Thyroid gland (tissue), 4 donors: ENCODE data around the gene BHMT2.

Experiments used
- POLR2A ChIP-seq, 2 donors: fragments of 450-650 bp; IDR thresholded peaks; one replicate each; pipeline ENCODE4 v1.6.1; 2017; ENCODE audit warnings: antibody characterized with exemption in 2 of 2, mild to moderate bottlenecking in 2 of 2, moderate library complexity in 1 of 2
- TF ChIP-seq, protein P1 (sequence below), 6 experiments: fragments of 200-600 bp in 3 of 6; fragments of 450-650 bp in 3 of 6; sonication (generic) in 3 of 6; IDR thresholded peaks; one replicate each; pipeline ENCODE4 v1.5.1; 2016 to 2019; ENCODE audit warnings: antibody characterized with exemption in 6 of 6, mild to moderate bottlenecking in 2 of 6, inconsistent platforms in 1 of 6, moderate library complexity in 1 of 6

DNA sequence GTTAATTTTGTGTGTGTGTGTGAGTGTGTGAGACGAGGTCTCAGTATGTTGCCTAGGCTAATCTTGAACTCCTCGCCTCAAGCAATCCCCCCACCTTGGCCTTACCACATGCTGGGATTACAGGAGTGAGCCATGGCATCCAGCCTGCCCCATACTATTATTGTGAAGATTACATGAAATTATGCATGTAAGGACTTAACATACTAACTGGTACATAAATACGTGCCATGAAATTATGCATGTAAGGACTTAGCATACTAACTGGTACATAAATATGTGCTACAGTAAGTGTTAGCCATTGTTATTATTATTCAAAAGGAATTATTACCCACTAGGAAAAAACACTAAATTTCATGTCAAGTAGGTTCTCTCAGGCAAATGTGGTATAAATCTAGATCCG is 16.2 kb upstream of the BHMT2 start:
- TF ChIP-seq, protein P1, sequence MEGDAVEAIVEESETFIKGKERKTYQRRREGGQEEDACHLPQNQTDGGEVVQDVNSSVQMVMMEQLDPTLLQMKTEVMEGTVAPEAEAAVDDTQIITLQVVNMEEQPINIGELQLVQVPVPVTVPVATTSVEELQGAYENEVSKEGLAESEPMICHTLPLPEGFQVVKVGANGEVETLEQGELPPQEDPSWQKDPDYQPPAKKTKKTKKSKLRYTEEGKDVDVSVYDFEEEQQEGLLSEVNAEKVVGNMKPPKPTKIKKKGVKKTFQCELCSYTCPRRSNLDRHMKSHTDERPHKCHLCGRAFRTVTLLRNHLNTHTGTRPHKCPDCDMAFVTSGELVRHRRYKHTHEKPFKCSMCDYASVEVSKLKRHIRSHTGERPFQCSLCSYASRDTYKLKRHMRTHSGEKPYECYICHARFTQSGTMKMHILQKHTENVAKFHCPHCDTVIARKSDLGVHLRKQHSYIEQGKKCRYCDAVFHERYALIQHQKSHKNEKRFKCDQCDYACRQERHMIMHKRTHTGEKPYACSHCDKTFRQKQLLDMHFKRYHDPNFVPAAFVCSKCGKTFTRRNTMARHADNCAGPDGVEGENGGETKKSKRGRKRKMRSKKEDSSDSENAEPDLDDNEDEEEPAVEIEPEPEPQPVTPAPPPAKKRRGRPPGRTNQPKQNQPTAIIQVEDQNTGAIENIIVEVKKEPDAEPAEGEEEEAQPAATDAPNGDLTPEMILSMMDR (IDR thresholded peaks at IDR 0.05): no peak
- no peak for TF ChIP-seq POLR2A (IDR thresholded peaks at IDR 0.05)
